ENCODE measurements around the gene LIMCH1. TPM values are rescaled to one million over a fixed set of nuclear protein-coding genes. Genes with fewer than 3 reads are reported as not detected.

Gene LIMCH1
- total and polyA plus RNA-seq, 7 donors, result 14.2 to 279 (median 169) TPM

- DNase-seq (no peak), ATAC-seq (no peak)
- Histone ChIP-seq H3K4me3 (no peak overlapping the region), H3K4me1 (no peaks in the 10 kb centered on the region), H3K27me3 (ENCODE audit: insufficient read depth in 3 of 3, low read length in 2 of 3) (no peaks in the 10 kb centered on the region), H3K9me3 (no peaks in the 10 kb centered on the region), H3K27ac (no peak overlapping the region), H3K36me3 (ENCODE audit: insufficient read depth in 1 of 2, low read depth in 1 of 2) (peaks cover 3 to 35% of the 10 kb centered on the region in 2 donors)
- intact Hi-C loops (cut with DNase I), result loop anchor here (5.0 to 10.0 kb wide), 3 partner anchors 121 to 281 kb away; no protein-coding TSS in a partner anchor
- TF ChIP-seq CTCF (IDR thresholded peaks at IDR 0.05), result no peak
Measured at GRCh38 chr4:41643331-41643730, 105.4 kb downstream of the LIMCH1 start.

DNA sequence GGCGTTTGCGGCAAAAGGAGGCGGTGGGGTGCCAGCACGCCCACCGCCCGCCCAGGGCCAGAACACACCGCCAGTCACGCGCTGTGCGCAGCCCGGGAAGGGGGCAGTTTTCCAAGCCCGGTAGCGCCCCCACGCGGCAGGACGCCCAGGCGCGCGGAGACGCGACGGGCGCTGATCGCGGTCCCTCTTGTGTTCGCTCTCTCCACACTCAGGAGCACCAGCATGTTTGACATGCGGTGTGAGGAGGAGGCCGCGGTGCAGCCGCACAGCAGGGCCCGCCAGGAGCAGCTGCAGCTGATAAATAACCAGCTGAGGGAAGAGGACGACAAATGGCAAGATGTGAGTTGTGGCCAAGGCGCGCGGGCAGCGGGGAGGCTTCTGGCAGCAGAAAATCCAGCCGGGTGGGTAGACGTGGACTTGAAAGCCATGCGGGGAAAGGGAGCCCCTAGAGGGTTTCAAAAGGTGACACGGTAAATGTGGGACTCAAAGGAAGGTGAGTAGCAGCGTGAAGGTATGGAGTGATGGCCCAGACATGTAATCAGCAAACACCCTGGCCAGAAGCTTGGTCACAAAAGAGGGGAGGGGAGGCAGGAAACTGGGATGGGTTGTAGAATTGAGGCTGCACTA lies 106.4 kb downstream of the LIMCH1 start:
- peak overlapping the region; percentile 42 for H3K4me3 ChIP-seq
- TF ChIP-seq CTCF (IDR thresholded peaks at IDR 0.05), result peak; percentile 86
- no peaks in the 10 kb centered on the region for H3K27me3 ChIP-seq (ENCODE audit: insufficient read depth in 3 of 3, low read length in 2 of 3)
- ATAC-seq (peak; percentile 87 to 98 (median 92)), DNase-seq (peak; percentile 77 to 88)
- intact Hi-C loops (cut with DNase I), result loop anchor here (5.0 to 10.0 kb wide), 3 partner anchors 122 to 282 kb away; no protein-coding TSS in a partner anchor
- WGBS, 3 donors, result 13 to 28% (median 14%) methylated on average over 41 of the region's 41 CpGs
- peak overlapping the region; percentile 27 for H3K27ac ChIP-seq
- H3K4me1 ChIP-seq, result no peaks in the 10 kb centered on the region
- no peaks in the 10 kb centered on the region for H3K9me3 ChIP-seq
- H3K36me3 ChIP-seq (ENCODE audit: insufficient read depth in 1 of 2, low read depth in 1 of 2), result peaks cover 4 to 33% of the 10 kb centered on the region in 2 donors

- intact Hi-C loops (cut with DNase I), result loop anchor here (5.0 to 10.0 kb wide), 3 partner anchors 123 to 283 kb away; no protein-coding TSS in a partner anchor
- Histone ChIP-seq H3K27me3 (ENCODE audit: insufficient read depth in 3 of 3, low read length in 2 of 3) (no peaks in the 10 kb centered on the region), H3K9me3 (no peaks in the 10 kb centered on the region), H3K4me3 (no peak overlapping the region), H3K36me3 (ENCODE audit: insufficient read depth in 1 of 2, low read depth in 1 of 2) (peaks cover 4 to 33% of the 10 kb centered on the region in 2 donors), H3K4me1 (no peaks in the 10 kb centered on the region), H3K27ac (no peak overlapping the region)
- WGBS, 3 donors, result 56 to 78% (median 62%) methylated on average over 6 of the region's 6 CpGs
- ATAC-seq, result no peak
- DNase-seq, result no peak
- no peak for TF ChIP-seq CTCF (IDR thresholded peaks at IDR 0.05)
Measured at GRCh38 chr4:41644915-41645295, 106.9 kb downstream of the LIMCH1 start.

DNA sequence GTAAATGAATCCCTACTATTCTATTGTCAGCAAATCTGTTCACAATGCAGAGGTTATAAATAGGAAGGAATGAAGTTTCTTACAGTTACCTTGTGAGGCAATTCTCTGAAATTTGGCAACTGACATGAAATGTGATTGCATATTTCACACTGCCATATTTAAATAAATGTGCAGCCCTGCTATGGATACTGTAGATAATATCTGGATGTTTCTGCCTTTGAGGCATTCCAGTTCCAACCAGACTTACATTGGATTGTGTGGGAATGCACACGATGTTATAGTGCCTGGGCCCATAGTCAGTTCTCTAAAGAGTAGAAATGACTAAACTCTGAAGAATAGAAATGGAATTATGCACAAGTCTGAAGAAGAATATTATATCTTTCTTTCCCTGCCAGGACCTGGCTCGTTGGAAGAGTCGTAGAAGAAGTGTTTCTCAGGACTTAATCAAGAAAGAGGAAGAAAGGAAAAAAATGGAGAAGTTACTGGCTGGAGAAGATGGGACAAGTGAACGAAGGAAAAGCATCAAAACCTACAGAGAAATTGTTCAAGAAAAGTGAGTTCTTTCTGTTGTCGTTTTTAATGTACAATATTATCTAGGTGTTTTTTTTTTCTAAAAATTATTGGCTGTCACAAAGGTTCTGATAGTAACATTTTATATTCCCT lies 107.9 kb downstream of the LIMCH1 start:
- ATAC-seq, result no peak
- H3K36me3 ChIP-seq (ENCODE audit: insufficient read depth in 1 of 2, low read depth in 1 of 2), result peaks cover 4 to 40% of the 10 kb centered on the region in 2 donors
- no peaks in the 10 kb centered on the region for H3K27me3 ChIP-seq (ENCODE audit: insufficient read depth in 3 of 3, low read length in 2 of 3)
- H3K9me3 ChIP-seq, result no peaks in the 10 kb centered on the region
- TF ChIP-seq CTCF (IDR thresholded peaks at IDR 0.05), result no peak
- 84 to 85% (median 85%) methylated on average over 5 of the region's 5 CpGs for WGBS, 3 donors
- no peaks in the 10 kb centered on the region for H3K4me1 ChIP-seq
- intact Hi-C loops (cut with DNase I), result loop anchor here in 1 of 2 donors (10.0 kb wide), 1 partner anchor 281 kb away; no protein-coding TSS in a partner anchor
- no peak for DNase-seq
- H3K27ac ChIP-seq, result no peak overlapping the region
- H3K4me3 ChIP-seq, result no peak overlapping the region

All from psoas muscle (tissue), 8 donors.